Muscle layer of duodenum (tissue), 2 donors: Measurements from ENCODE around the gene KIRREL2.

ENCODE experiments used
- H3K27ac ChIP-seq: one replicate; pipeline ENCODE4 v1.7.0; 2013; ENCODE audit warnings: mild to moderate bottlenecking, low read length
- H3K27me3 ChIP-seq: one replicate; pipeline ENCODE4 v1.7.0; 2013; ENCODE audit warnings: low read depth, mild to moderate bottlenecking, control low read depth, low read length
- H3K36me3 ChIP-seq, 2 donors: one replicate each; pipeline ENCODE4 v1.7.0; 2013; ENCODE audit warnings: low read length in 2 of 2, control low read depth in 1 of 2, mild to moderate bottlenecking in 1 of 2; ENCODE audit not compliant: insufficient read depth in 2 of 2, control insufficient read depth in 1 of 2
- H3K4me1 ChIP-seq, 2 donors: one replicate each; pipeline ENCODE4 v1.7.0; 2013; ENCODE audit warnings: low read length in 2 of 2, mild to moderate bottlenecking in 2 of 2, control low read depth in 1 of 2, moderate library complexity in 1 of 2; ENCODE audit not compliant: insufficient read depth in 2 of 2, control insufficient read depth in 1 of 2
- H3K4me3 ChIP-seq, 2 donors: one replicate each; pipeline ENCODE4 v1.7.0; 2013; ENCODE audit warnings: low read length in 2 of 2, low read depth in 1 of 2, mild to moderate bottlenecking in 1 of 2
- H3K9me3 ChIP-seq, 2 donors: one replicate each; pipeline ENCODE4 v1.7.0; 2013; ENCODE audit warnings: low read length in 2 of 2, control low read depth in 1 of 2, mild to moderate bottlenecking in 1 of 2; ENCODE audit not compliant: control insufficient read depth in 1 of 2
- donor health status: healthy.

The KIRREL2 gene

GRCh38 chr19:35846038-35846668 is 10.6 kb upstream of the KIRREL2 start:
- Histone ChIP-seq H3K4me3 (no peak overlapping the region), H3K27me3 (peaks cover 34% of the 10 kb centered on the region), H3K27ac (no peak overlapping the region), H3K36me3 (no peaks in the 10 kb centered on the region), H3K4me1 (peaks cover 0 to 12% of the 10 kb centered on the region in 2 donors), H3K9me3 (no peaks in the 10 kb centered on the region)

GRCh38 chr19:35847911-35848310 is 8.8 kb upstream of the KIRREL2 start:
- H3K27me3 ChIP-seq, result peaks cover 32% of the 10 kb centered on the region
- H3K4me3 ChIP-seq, result no peak overlapping the region
- H3K27ac ChIP-seq, result no peak overlapping the region
- peaks cover 0 to 12% of the 10 kb centered on the region in 2 donors for H3K4me1 ChIP-seq
- no peaks in the 10 kb centered on the region for H3K9me3 ChIP-seq
- no peaks in the 10 kb centered on the region for H3K36me3 ChIP-seq

DNA sequence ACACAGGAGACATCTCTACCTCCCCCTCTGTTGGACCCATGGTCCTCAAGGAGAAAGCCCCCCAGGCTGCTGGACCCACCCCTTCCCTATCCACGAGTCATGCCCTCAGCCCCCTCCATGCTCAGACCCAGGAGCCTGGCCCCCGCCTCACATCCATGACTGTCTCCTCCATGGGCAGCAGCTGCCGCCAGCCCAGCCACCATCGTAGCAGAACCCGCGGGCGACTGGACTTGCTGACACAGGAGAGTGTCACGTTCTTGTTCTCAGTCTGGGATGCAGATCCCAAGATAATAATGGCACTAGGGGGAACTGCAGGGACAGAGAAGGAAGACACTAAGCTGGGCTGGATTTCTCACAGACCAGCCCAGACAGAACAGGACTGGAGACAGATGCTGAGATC is 8.2 kb upstream of the KIRREL2 start:
- Histone ChIP-seq H3K36me3 (no peaks in the 10 kb centered on the region), H3K27me3 (peaks cover 26% of the 10 kb centered on the region), H3K9me3 (no peaks in the 10 kb centered on the region), H3K27ac (no peak overlapping the region), H3K4me3 (no peak overlapping the region), H3K4me1 (peaks cover 0 to 12% of the 10 kb centered on the region in 2 donors)

- H3K4me1 ChIP-seq, result peaks cover 0 to 12% of the 10 kb centered on the region in 2 donors
- no peaks in the 10 kb centered on the region for H3K9me3 ChIP-seq
- H3K36me3 ChIP-seq, result no peaks in the 10 kb centered on the region
- H3K4me3 ChIP-seq, result no peak overlapping the region
- H3K27me3 ChIP-seq, result peaks cover 21% of the 10 kb centered on the region
- no peak overlapping the region for H3K27ac ChIP-seq
These were observed 7.7 kb upstream of the KIRREL2 start for GRCh38 chr19:35848919-35849505.

GRCh38 chr19:35851213-35852028 is 5.3 kb upstream of the KIRREL2 start:
- Histone ChIP-seq H3K27ac (no peak overlapping the region), H3K27me3 (peaks cover 22% of the 10 kb centered on the region), H3K36me3 (no peaks in the 10 kb centered on the region), H3K4me3 (no peak overlapping the region), H3K4me1 (peaks cover 0 to 6% of the 10 kb centered on the region in 2 donors), H3K9me3 (no peaks in the 10 kb centered on the region)

DNA sequence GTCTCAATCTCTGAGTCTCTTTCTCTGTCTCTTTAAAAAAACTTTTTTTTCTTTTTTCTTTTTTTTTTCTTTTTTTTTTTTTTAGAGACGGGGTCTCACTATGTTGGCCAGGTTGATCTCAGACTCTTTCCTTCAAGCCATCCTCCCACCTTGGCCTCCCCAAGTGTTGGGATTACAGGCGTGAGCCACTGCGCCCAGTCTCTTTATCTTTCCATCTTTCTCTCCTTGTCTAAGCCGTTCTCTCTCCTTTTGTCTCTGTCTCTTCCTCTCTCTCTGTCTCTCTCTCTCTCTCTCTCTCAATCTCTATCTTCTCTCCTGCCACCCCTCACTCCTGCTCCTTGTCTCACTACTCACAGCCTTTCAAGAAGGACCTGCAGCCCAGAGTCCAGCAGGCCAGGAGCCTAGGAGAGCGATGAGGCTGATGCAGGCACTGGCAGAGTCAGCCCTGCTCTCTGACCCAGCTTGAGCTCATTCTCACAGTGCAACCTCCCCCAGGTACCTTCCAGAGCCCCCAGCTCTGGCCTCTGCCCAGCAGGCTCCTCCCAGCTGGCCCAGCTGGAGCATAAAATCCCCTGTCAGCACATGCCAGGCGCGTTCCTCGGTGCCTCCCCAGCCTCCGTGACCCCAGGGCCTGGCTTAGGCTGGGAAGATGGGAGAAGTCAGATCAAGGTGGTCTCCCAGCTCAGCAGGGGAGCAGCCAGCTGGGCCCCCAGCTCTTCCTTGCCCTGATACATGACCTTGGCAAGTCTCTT is 4.5 kb upstream of the KIRREL2 start, which contains the start of gene NPHS1:
NPHS1 (minus strand) TSS at position 476 of the 752 bp plus-strand sequence. CDS start 667 bp downstream, outside the sequence.
- Histone ChIP-seq H3K4me1 (peaks cover 0 to 14% of the 10 kb centered on the region in 2 donors), H3K27ac (no peak within 1 kb of the TSS), H3K9me3 (no peaks in the 10 kb centered on the region), H3K27me3 (peaks cover 23% of the 10 kb centered on the region), H3K4me3 (no peak within 1 kb of the TSS), H3K36me3 (no peaks in the 10 kb centered on the region)

DNA sequence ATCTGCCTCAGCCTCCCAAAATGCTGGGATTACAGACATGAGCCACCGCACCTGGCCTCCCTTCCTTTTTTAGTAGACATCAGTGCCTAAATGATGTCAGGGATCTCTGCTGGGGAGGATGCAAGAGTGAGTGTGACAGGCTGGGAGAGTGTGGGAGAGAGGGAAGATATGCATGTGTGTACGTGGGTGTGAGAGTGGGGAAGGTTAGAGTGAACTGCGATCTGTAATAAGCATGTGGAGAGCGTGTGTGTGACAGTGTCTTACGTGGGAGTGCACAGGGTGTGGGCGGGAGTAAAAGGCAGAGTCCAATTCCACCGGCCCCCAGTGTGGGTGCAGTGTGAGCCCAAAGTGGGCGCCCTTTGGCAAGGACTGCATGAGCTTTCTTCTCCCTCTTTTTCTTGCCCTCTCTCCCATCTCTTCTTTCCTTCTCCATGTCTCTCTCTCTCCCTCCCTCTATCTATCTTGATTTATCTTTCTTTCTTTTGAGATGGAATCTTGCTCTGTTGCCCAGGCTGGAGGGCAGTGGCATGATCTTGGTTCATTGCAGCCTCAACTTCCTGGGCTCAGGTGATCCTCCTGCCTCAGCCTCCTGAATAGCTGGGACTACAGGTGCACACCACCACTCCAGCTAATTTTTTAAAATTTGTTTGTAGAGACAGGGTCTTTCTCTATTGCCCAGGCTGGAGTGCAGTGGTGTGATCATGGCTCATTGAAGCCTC is 3.5 kb upstream of the KIRREL2 start:
- H3K4me3 ChIP-seq, result no peak overlapping the region
- no peak overlapping the region for H3K27ac ChIP-seq
- no peaks in the 10 kb centered on the region for H3K36me3 ChIP-seq
- H3K4me1 ChIP-seq, result peaks cover 0 to 15% of the 10 kb centered on the region in 2 donors
- no peaks in the 10 kb centered on the region for H3K9me3 ChIP-seq
- peaks cover 23% of the 10 kb centered on the region for H3K27me3 ChIP-seq

- Histone ChIP-seq H3K27me3 (peaks cover 31% of the 10 kb centered on the region), H3K27ac (no peak overlapping the region)
These were observed 1.6 kb downstream of the KIRREL2 start for GRCh38 chr19:35858311-35858710.

DNA sequence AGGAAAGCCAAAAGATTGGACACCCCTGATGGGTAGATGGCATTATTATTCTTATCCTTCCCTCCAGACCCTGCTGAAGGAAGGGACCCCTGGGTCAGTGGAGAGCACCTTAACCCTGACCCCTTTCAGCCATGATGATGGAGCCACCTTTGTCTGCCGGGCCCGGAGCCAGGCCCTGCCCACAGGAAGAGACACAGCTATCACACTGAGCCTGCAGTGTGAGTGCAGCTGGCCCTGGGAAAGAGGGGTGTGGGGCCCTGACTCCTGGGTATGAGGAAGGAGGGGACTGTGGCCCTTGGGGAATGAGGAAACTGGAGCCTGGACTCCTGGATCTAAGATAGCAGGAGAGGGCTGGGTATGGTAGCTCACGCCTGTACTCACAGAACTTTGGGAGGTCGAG is 2.7 kb downstream of the KIRREL2 start:
- H3K4me1 ChIP-seq, result peaks cover 0 to 15% of the 10 kb centered on the region in 2 donors
- H3K36me3 ChIP-seq, result no peaks in the 10 kb centered on the region
- H3K27me3 ChIP-seq, result peaks cover 31% of the 10 kb centered on the region
- no peak overlapping the region for H3K27ac ChIP-seq
- no peaks in the 10 kb centered on the region for H3K9me3 ChIP-seq
- H3K4me3 ChIP-seq, result no peak overlapping the region

More at GRCh38 chr19:35858311-35858710, 1.6 kb downstream of the KIRREL2 start:
- Histone ChIP-seq H3K4me1 (peaks cover 0 to 15% of the 10 kb centered on the region in 2 donors), H3K9me3 (no peaks in the 10 kb centered on the region), H3K4me3 (no peak overlapping the region), H3K36me3 (no peaks in the 10 kb centered on the region)

GRCh38 chr19:35860436-35860817 is 3.7 kb downstream of the KIRREL2 start:
- no peaks in the 10 kb centered on the region for H3K36me3 ChIP-seq
- no peak overlapping the region for H3K4me3 ChIP-seq
- peaks cover 0 to 15% of the 10 kb centered on the region in 2 donors for H3K4me1 ChIP-seq
- H3K9me3 ChIP-seq, result no peaks in the 10 kb centered on the region
- H3K27ac ChIP-seq, result no peak overlapping the region
- H3K27me3 ChIP-seq, result peaks cover 26% of the 10 kb centered on the region
